ENCODE data around the gene NTN5.
"Not testable (repeated sequence)": the region's sequence is repeated elsewhere in the genome, so short reads cannot be mapped to it uniquely, and the experiment has no call there.

NTN5 gene

GRCh38 chr19:48695743-48696352 is 23.0 kb upstream of the NTN5 start, which contains the start of gene FUT2:
TSS of gene FUT2 (plus strand) at chr19:48695971. CDS start at chr19:48702957, 6,986 bp downstream.
- H3K4me3 ChIP-seq (ENCODE audit: low read depth, low read length): no peak within 1 kb of the TSS
- TF ChIP-seq CTCF (IDR thresholded peaks at IDR 0.05; ENCODE audit: borderline replicate concordance, insufficient read depth, low read depth, low read length): no peak

DNA sequence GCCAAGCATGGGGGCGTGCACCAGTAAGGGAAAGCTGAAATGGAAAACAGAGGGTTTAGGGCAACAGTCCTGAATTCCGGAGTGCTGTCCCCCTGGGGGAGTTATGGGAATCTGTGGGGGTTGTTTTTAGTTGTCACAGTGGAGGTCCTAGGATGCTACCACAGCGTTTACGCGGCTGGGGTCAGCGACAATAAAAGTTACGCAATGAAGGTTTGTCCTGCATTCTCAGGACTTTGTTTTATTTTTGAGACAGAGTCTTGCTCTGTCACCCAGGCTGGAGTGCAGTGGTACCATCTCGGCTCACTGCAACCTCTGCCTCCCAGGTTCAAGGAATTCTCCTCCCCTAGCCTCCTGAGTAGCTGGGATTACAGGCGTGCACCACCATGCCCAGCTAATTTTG is 20.8 kb upstream of the NTN5 start:
- not testable (repeated sequence) for H3K4me3 ChIP-seq (ENCODE audit: low read depth, low read length)

- H3K4me3 ChIP-seq (ENCODE audit: low read depth, low read length): no peak overlapping the region
- no peak for TF ChIP-seq CTCF (IDR thresholded peaks at IDR 0.05; ENCODE audit: borderline replicate concordance, insufficient read depth, low read depth, low read length)
Measured at GRCh38 chr19:48689449-48689848, 16.6 kb upstream of the NTN5 start.

DNA sequence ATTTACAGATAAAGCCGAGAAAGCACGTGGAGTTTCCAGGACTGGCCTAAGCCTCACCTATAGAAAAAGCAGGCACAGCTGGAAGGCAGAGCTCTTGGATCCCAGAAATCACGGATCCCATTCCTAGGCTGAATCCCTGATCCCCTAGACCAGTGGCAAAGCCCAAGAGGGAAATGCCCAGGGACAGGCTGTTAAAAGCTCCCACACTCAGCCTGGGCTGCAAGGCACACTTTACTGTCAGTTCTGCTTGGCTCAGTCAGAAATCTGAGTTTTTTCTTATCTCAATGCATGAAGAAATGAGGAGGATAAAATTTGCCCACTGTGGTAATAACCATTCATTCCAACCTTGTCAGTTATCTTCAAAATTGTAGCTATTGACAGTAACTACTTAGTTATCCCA is 15.0 kb upstream of the NTN5 start:
- H3K4me3 ChIP-seq (ENCODE audit: low read depth, low read length): no peak overlapping the region
- TF ChIP-seq CTCF (IDR thresholded peaks at IDR 0.05; ENCODE audit: borderline replicate concordance, insufficient read depth, low read depth, low read length): no peak

DNA sequence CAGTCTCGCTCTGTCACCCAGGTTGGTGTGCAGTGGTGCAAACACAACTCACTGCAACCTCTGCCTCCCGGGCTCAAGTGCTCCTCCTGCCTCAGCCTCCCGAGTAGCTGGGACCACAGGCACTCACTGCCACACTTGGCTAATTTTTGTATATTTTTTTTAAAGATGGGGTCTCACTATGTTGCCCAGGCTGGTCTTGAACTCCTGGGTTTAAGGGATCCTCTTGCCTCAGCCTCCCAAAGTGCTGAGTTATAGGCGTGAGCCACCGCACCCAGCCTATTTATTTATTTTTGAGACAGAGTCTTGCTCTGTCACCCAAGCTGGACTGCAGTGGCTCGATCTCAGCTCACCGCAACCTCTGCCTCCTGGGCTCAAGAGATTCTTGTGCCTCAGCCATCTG is 13.8 kb upstream of the NTN5 start:
- not testable (repeated sequence) for H3K4me3 ChIP-seq (ENCODE audit: low read depth, low read length)

- TF ChIP-seq CTCF (IDR thresholded peaks at IDR 0.05; ENCODE audit: borderline replicate concordance, insufficient read depth, low read depth, low read length): no peak
- H3K4me3 ChIP-seq (ENCODE audit: low read depth, low read length): no peak overlapping the region
Measured at GRCh38 chr19:48686088-48686487, 13.3 kb upstream of the NTN5 start.

- no peak overlapping the region for H3K4me3 ChIP-seq (ENCODE audit: low read depth, low read length)
- no peak for TF ChIP-seq CTCF (IDR thresholded peaks at IDR 0.05; ENCODE audit: borderline replicate concordance, insufficient read depth, low read depth, low read length)
Measured at GRCh38 chr19:48685583-48685982, 12.8 kb upstream of the NTN5 start.

- no peak for TF ChIP-seq CTCF (IDR thresholded peaks at IDR 0.05; ENCODE audit: borderline replicate concordance, insufficient read depth, low read depth, low read length)
- no peak overlapping the region for H3K4me3 ChIP-seq (ENCODE audit: low read depth, low read length)
Measured at GRCh38 chr19:48683349-48683748, 10.5 kb upstream of the NTN5 start.
